Prostate gland (tissue), 2 donors: ENCODE measurements around the gene NCOA1. TPM values are rescaled to one million over a fixed set of nuclear protein-coding genes. Genes with fewer than 3 reads are reported as not detected.

Source experiments
- DNase-seq: peaks from one replicate; pipeline ENCODE4 v3.0.0-alpha.2; 2019; ENCODE audit warnings: low spot score
- H3K27ac ChIP-seq, 2 donors: fragments of 200-600 bp; sonication (generic); 2 replicates each; pipeline ENCODE4 v1.5.1; 2017 to 2019
- H3K27me3 ChIP-seq: fragments of 200-600 bp; sonication (generic); replicated peaks from 2 replicates; pipeline ENCODE4 v1.5.1; 2019; ENCODE audit not compliant: insufficient read depth
- H3K36me3 ChIP-seq, 2 donors: fragments of 200-600 bp; sonication (generic); 1 replicate in 1 of 2; 2 replicates in 1 of 2; pipeline versions ENCODE4 v1.5.1 to v1.8.1; 2017 to 2019
- H3K4me1 ChIP-seq: fragments of 200-600 bp; sonication (generic); replicated peaks from 2 replicates; pipeline ENCODE4 v1.5.1; 2019
- H3K4me3 ChIP-seq, 2 donors: fragments of 200-600 bp; sonication (generic); 2 replicates each; pipeline ENCODE4 v1.5.1; 2017 to 2019
- H3K9me3 ChIP-seq: fragments of 200-600 bp; sonication (generic); 2 replicates; pipeline ENCODE4 v1.5.1; 2017
- CTCF ChIP-seq, 4 experiments: fragments of 200-600 bp in 2 of 4; fragments of 450-650 bp in 2 of 4; sonication (generic) in 2 of 4; IDR thresholded peaks; 1 replicate in 3 of 4; 2 replicates in 1 of 4; pipeline ENCODE4 v1.5.1; 2016 to 2019; ENCODE audit warnings: antibody characterized with exemption in 4 of 4, mild to moderate bottlenecking in 2 of 4, moderate library complexity in 2 of 4
- POLR2A ChIP-seq: fragments of 450-650 bp; IDR thresholded peaks from one replicate; pipeline ENCODE4 v1.6.1; 2016; ENCODE audit warnings: antibody characterized with exemption, mild to moderate bottlenecking
- POLR2AphosphoS5 ChIP-seq: sonication (generic); formaldehyde crosslinking; IDR thresholded peaks from one replicate; pipeline ENCODE4 v1.6.1; 2017; ENCODE audit warnings: antibody characterized with exemption
- WGBS: methylation state at CpG from one replicate; pipeline ENCODE4 v1.1.5; 2018; 5-methylcytosine and 5-hydroxymethylcytosine counted together
- intact Hi-C: fragments of 100-400 bp; cut with DNase I; formaldehyde crosslinking; loops from one replicate; pipeline ENCODE4 v1.14.2; 2022
- total RNA-seq, 2 donors: library from RNA; depleted of rRNA; stranded (reverse); fragments of >200 nt; gene quantifications; one replicate each; pipeline ENCODE4 v1.1.0, GENCODE V29; 2016

The NCOA1 gene
- total RNA-seq, 2 donors from 2014 or later: 24.9 to 72.4 TPM

- Histone ChIP-seq H3K36me3 (no peaks in the 10 kb centered on the region), H3K9me3 (no peaks in the 10 kb centered on the region), H3K4me3 (no peak overlapping the region), H3K27ac (no peak overlapping the region), H3K4me1 (no peaks in the 10 kb centered on the region), H3K27me3 (no peaks in the 10 kb centered on the region)
- TF ChIP-seq POLR2A: no peak
- no peak for TF ChIP-seq POLR2AphosphoS5
- no peak for TF ChIP-seq CTCF (IDR thresholded peaks at IDR 0.05)
- intact Hi-C loops: no loop called here
- 58% methylated on average over 5 of the region's 5 CpGs for WGBS
- no peak for DNase-seq
Observed at GRCh38 chr2:24771764-24772586, 280.9 kb downstream of the NCOA1 start.

GRCh38 chr2:24774373-24774772 is 283.3 kb downstream of the NCOA1 start:
- TF ChIP-seq POLR2AphosphoS5: no peak
- no peak for TF ChIP-seq CTCF (IDR thresholded peaks at IDR 0.05)
- no peak for TF ChIP-seq POLR2A
- no peak overlapping the region for H3K27ac ChIP-seq
- intact Hi-C loops: no loop called here
- no peaks in the 10 kb centered on the region for H3K4me1 ChIP-seq
- no peak overlapping the region for H3K4me3 ChIP-seq
- no peaks in the 10 kb centered on the region for H3K27me3 ChIP-seq
- no peaks in the 10 kb centered on the region for H3K9me3 ChIP-seq
- H3K36me3 ChIP-seq: no peaks in the 10 kb centered on the region
- DNase-seq: no peak
- 79% methylated on average over 3 of the region's 3 CpGs for WGBS

- Histone ChIP-seq H3K4me1 (no peaks in the 10 kb centered on the region), H3K9me3 (no peaks in the 10 kb centered on the region), H3K36me3 (no peaks in the 10 kb centered on the region), H3K27me3 (no peaks in the 10 kb centered on the region), H3K27ac (no peak overlapping the region), H3K4me3 (no peak overlapping the region)
- intact Hi-C loops: no loop called here
- no peak for DNase-seq
- TF ChIP-seq CTCF (IDR thresholded peaks at IDR 0.05) (no peak), POLR2A (no peak), POLR2AphosphoS5 (no peak)
- WGBS: 54% methylated on average over 2 of the region's 2 CpGs
Observed at GRCh38 chr2:24779116-24779515, 288.1 kb downstream of the NCOA1 start.

GRCh38 chr2:24783641-24784040 is 292.6 kb downstream of the NCOA1 start:
- no peaks in the 10 kb centered on the region for H3K4me1 ChIP-seq
- no peaks in the 10 kb centered on the region for H3K36me3 ChIP-seq
- no peaks in the 10 kb centered on the region for H3K9me3 ChIP-seq
- no peak for DNase-seq
- H3K4me3 ChIP-seq: no peak overlapping the region
- no peaks in the 10 kb centered on the region for H3K27me3 ChIP-seq
- no peak overlapping the region for H3K27ac ChIP-seq
- intact Hi-C loops: no loop called here
- 92% methylated on average over 3 of the region's 3 CpGs for WGBS
- no peak for TF ChIP-seq POLR2AphosphoS5
- TF ChIP-seq CTCF (IDR thresholded peaks at IDR 0.05): no peak
- TF ChIP-seq POLR2A: no peak
